Measurements from ENCODE around the gene TKTL1. TPM values are rescaled to one million over a fixed set of nuclear protein-coding genes. Genes with fewer than 3 reads are reported as not detected.

Gene TKTL1
- total RNA-seq, 1 donor from 2014 or later = not detected

DNA sequence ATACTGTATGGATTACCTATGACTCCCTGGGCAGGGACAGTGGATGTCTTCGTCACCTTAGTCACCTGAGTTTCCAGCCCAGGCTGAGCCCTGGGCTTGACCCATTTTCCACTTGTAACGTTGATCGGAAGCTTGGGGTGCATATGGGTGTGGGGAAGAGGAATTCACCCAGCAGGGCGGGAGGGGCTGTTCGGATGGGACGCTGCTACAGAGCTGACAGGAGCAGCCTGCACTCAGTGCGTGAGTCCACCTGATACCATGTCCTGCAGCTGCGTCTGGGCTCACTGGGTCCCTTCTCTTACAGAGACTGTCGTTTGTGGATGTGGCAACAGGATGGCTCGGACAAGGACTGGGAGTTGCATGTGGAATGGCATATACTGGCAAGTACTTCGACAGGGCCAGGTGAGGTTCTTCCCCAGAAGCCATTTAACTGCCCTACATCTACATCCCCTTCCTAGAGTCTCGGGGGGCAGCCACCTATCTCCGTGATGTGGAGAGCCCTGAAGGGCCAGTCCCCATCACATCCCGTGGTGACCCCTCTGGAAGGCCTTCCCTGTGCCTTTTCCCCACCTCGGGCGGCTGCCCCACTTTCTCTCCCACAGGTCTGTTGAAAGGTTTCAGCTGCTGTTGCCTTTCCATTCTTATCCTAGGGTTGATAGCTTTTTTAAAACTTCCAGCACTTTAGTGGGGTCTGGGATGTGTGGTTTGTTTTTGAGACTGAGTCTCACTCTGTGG is 13.6 kb downstream of the TKTL1 start:
- H3K27me3 Mint-ChIP-seq (ENCODE audit: unreplicated experiment) = no peaks in the 10 kb centered on the region
- H3K9me3 Mint-ChIP-seq (ENCODE audit: unreplicated experiment) = no peaks in the 10 kb centered on the region
- no peaks in the 10 kb centered on the region for H3K4me1 Mint-ChIP-seq (ENCODE audit: low read depth, unreplicated experiment)
- no peak overlapping the region for H3K27ac Mint-ChIP-seq (ENCODE audit: unreplicated experiment)
- no peak for DNase-seq
- TF ChIP-seq, protein P1, sequence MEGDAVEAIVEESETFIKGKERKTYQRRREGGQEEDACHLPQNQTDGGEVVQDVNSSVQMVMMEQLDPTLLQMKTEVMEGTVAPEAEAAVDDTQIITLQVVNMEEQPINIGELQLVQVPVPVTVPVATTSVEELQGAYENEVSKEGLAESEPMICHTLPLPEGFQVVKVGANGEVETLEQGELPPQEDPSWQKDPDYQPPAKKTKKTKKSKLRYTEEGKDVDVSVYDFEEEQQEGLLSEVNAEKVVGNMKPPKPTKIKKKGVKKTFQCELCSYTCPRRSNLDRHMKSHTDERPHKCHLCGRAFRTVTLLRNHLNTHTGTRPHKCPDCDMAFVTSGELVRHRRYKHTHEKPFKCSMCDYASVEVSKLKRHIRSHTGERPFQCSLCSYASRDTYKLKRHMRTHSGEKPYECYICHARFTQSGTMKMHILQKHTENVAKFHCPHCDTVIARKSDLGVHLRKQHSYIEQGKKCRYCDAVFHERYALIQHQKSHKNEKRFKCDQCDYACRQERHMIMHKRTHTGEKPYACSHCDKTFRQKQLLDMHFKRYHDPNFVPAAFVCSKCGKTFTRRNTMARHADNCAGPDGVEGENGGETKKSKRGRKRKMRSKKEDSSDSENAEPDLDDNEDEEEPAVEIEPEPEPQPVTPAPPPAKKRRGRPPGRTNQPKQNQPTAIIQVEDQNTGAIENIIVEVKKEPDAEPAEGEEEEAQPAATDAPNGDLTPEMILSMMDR (IDR thresholded peaks at IDR 0.05; ENCODE audit: partially characterized antibody, unreplicated experiment) = no peak
- no peaks in the 10 kb centered on the region for H3K36me3 Mint-ChIP-seq (ENCODE audit: unreplicated experiment)
- H3K4me3 Mint-ChIP-seq (ENCODE audit: unreplicated experiment) = no peak overlapping the region

DNA sequence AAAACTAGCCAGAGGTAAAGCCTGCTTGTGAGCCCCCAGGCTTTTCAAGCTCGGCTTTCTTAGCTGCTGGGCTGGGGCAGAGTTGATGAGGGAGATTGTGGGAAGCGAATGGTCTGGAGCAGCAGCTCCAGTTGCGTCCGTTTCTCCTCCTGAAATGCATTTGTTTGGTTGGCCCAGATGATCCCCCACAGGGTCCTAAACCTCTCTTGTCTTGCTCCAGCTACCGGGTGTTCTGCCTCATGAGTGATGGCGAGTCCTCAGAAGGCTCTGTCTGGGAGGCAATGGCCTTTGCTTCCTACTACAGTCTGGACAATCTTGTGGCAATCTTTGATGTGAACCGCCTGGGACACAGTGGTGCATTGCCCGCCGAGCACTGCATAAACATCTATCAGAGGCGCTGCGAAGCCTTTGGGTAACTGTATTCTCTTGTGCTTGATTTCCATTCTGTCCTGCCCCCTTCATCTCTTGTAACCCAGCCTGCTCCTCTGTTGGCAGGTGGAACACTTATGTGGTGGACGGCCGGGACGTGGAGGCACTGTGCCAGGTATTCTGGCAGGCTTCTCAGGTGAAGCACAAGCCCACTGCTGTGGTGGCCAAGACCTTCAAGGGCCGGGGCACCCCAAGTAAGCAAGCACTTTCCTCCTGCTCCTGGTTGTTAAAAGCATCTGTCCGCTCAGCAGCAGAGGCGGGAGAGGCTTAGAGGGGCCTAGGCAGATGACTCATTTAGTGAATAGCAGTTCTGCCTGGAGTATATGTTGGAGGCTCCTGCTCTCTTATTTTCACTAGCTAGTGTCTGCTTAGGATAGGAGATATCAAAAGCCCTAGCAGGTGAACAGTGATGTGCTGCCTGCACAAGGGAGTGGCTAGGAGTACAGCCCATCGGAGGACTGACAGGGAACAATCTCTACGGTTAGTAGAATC is 15.3 kb downstream of the TKTL1 start:
- no peak overlapping the region for H3K4me3 Mint-ChIP-seq (ENCODE audit: unreplicated experiment)
- H3K27ac Mint-ChIP-seq (ENCODE audit: unreplicated experiment) = no peak overlapping the region
- no peaks in the 10 kb centered on the region for H3K27me3 Mint-ChIP-seq (ENCODE audit: unreplicated experiment)
- no peak for DNase-seq
- H3K9me3 Mint-ChIP-seq (ENCODE audit: unreplicated experiment) = no peaks in the 10 kb centered on the region
- no peaks in the 10 kb centered on the region for H3K36me3 Mint-ChIP-seq (ENCODE audit: unreplicated experiment)
- no peaks in the 10 kb centered on the region for H3K4me1 Mint-ChIP-seq (ENCODE audit: low read depth, unreplicated experiment)
- TF ChIP-seq, protein P1 (IDR thresholded peaks at IDR 0.05; ENCODE audit: partially characterized antibody, unreplicated experiment) = no peak

DNA sequence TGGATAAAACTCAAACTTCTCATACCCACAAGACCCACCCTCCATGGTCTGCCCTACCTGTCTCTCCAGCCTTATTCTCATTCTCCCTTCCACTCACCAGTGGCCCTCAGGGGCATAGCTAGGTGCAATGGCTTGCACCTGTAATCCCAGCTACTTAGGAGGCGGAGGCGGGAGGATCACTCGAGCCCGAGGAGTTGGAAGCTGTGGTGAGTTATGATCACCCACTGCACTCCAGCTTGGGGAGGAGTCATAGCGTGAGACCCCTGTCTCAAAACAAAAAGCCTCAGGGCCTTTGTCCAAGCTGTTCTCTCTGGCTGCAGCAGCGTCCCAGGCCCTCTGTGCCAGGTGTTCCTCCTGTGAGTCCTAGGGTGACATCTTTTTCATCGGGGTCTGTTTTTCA is 16.5 kb downstream of the TKTL1 start:
- TF ChIP-seq, protein P1 (IDR thresholded peaks at IDR 0.05; ENCODE audit: partially characterized antibody, unreplicated experiment) = no peak
- H3K36me3 Mint-ChIP-seq (ENCODE audit: unreplicated experiment) = no peaks in the 10 kb centered on the region
- H3K4me3 Mint-ChIP-seq (ENCODE audit: unreplicated experiment) = no peak overlapping the region
- no peak for DNase-seq
- no peaks in the 10 kb centered on the region for H3K27me3 Mint-ChIP-seq (ENCODE audit: unreplicated experiment)
- H3K27ac Mint-ChIP-seq (ENCODE audit: unreplicated experiment) = peak overlapping the region; percentile 0
- no peaks in the 10 kb centered on the region for H3K9me3 Mint-ChIP-seq (ENCODE audit: unreplicated experiment)
- H3K4me1 Mint-ChIP-seq (ENCODE audit: low read depth, unreplicated experiment) = no peaks in the 10 kb centered on the region

DNA sequence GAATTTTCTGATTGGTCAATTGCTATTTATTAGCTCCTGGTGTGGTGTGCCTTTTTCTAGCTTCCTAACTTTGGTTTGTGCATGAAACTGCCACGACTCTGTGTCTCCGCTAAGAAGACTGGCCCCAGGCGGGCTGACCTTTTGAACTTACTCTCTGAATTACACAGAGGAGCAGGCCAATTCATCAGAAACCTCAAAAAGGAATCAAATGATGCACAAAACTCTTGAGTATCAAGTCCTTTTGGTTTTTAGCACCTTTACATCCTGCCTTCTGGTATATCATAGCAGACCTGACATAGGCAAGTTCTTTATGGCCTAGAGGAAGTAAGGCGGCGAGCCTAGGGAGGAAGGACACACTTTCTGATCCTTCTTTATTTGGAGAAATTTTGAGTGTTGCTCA is 17.6 kb downstream of the TKTL1 start:
- H3K27ac Mint-ChIP-seq (ENCODE audit: unreplicated experiment) = no peak overlapping the region
- no peaks in the 10 kb centered on the region for H3K4me1 Mint-ChIP-seq (ENCODE audit: low read depth, unreplicated experiment)
- no peaks in the 10 kb centered on the region for H3K27me3 Mint-ChIP-seq (ENCODE audit: unreplicated experiment)
- no peak overlapping the region for H3K4me3 Mint-ChIP-seq (ENCODE audit: unreplicated experiment)
- H3K36me3 Mint-ChIP-seq (ENCODE audit: unreplicated experiment) = no peaks in the 10 kb centered on the region
- TF ChIP-seq, protein P1 (IDR thresholded peaks at IDR 0.05; ENCODE audit: partially characterized antibody, unreplicated experiment) = no peak
- DNase-seq = no peak
- H3K9me3 Mint-ChIP-seq (ENCODE audit: unreplicated experiment) = peaks cover 3% of the 10 kb centered on the region

DNA sequence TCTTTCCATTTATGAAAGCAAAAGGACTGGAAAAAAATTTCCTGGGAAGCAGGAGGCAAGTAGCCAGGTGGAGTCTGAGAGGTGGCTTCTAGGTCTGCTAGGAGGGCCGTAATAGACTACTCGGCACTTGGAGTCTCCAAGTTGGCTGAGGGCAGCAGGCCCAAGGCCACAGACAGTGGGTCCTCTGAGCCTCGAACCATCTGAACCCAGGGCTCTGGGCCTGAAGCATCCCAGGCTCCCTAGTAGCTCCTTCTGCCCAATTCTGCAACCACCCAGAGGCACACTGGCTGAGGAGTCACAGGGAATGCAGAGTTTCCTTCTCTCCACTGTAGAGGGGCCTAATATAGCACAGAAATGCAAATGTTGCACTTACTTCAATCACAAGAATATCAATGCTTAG is 19.8 kb downstream of the TKTL1 start:
- Mint-ChIP-seq H3K4me1 (ENCODE audit: low read depth, unreplicated experiment) (no peaks in the 10 kb centered on the region), H3K27ac (ENCODE audit: unreplicated experiment) (no peak overlapping the region), H3K4me3 (ENCODE audit: unreplicated experiment) (no peak overlapping the region), H3K36me3 (ENCODE audit: unreplicated experiment) (no peaks in the 10 kb centered on the region), H3K9me3 (ENCODE audit: unreplicated experiment) (peaks cover 3% of the 10 kb centered on the region), H3K27me3 (ENCODE audit: unreplicated experiment) (peaks cover 3% of the 10 kb centered on the region)
- DNase-seq = no peak
- TF ChIP-seq, protein P1 (IDR thresholded peaks at IDR 0.05; ENCODE audit: partially characterized antibody, unreplicated experiment) = no peak
